Muscle layer of duodenum (tissue), 2 donors: ENCODE data around the gene M1AP.
"Not testable (repeated sequence)": the region's sequence is repeated elsewhere in the genome, so short reads cannot be mapped to it uniquely, and the experiment has no call there.

ENCODE experiments used
- H3K27ac ChIP-seq: one replicate; pipeline ENCODE4 v1.7.0; 2013; ENCODE audit warnings: mild to moderate bottlenecking, low read length
- H3K27me3 ChIP-seq: one replicate; pipeline ENCODE4 v1.7.0; 2013; ENCODE audit warnings: low read depth, mild to moderate bottlenecking, control low read depth, low read length
- H3K36me3 ChIP-seq, 2 donors: one replicate each; pipeline ENCODE4 v1.7.0; 2013; ENCODE audit warnings: low read length in 2 of 2, control low read depth in 1 of 2, mild to moderate bottlenecking in 1 of 2; ENCODE audit not compliant: insufficient read depth in 2 of 2, control insufficient read depth in 1 of 2
- H3K4me1 ChIP-seq, 2 donors: one replicate each; pipeline ENCODE4 v1.7.0; 2013; ENCODE audit warnings: low read length in 2 of 2, mild to moderate bottlenecking in 2 of 2, control low read depth in 1 of 2, moderate library complexity in 1 of 2; ENCODE audit not compliant: insufficient read depth in 2 of 2, control insufficient read depth in 1 of 2
- H3K4me3 ChIP-seq, 2 donors: one replicate each; pipeline ENCODE4 v1.7.0; 2013; ENCODE audit warnings: low read length in 2 of 2, low read depth in 1 of 2, mild to moderate bottlenecking in 1 of 2
- H3K9me3 ChIP-seq, 2 donors: one replicate each; pipeline ENCODE4 v1.7.0; 2013; ENCODE audit warnings: low read length in 2 of 2, control low read depth in 1 of 2, mild to moderate bottlenecking in 1 of 2; ENCODE audit not compliant: control insufficient read depth in 1 of 2
- donor health status: healthy.

The M1AP gene

GRCh38 chr2:74653589-74653984, 5.5 kb upstream of the M1AP start:
- H3K27me3 ChIP-seq, result peaks cover 11% of the 10 kb centered on the region
- H3K36me3 ChIP-seq, result peaks cover 0 to 2% of the 10 kb centered on the region in 2 donors
- no peak overlapping the region for H3K27ac ChIP-seq

GRCh38 chr2:74646834-74647482, 1.2 kb downstream of the M1AP start:
- Histone ChIP-seq H3K27ac (no peak overlapping the region), H3K4me3 (no peak overlapping the region), H3K4me1 (no peaks in the 10 kb centered on the region), H3K9me3 (no peaks in the 10 kb centered on the region), H3K36me3 (no peaks in the 10 kb centered on the region), H3K27me3 (peaks cover 8% of the 10 kb centered on the region)

More at GRCh38 chr2:74653589-74653984, 5.5 kb upstream of the M1AP start:
- Histone ChIP-seq H3K4me3 (peak overlapping the region; percentile 74 to 82), H3K9me3 (no peaks in the 10 kb centered on the region), H3K4me1 (peaks cover 0 to 13% of the 10 kb centered on the region in 2 donors)

GRCh38 chr2:74646201-74646600, 1.9 kb downstream of the M1AP start:
- H3K36me3 ChIP-seq, result no peaks in the 10 kb centered on the region
- no peak overlapping the region for H3K27ac ChIP-seq
- H3K4me1 ChIP-seq, result no peaks in the 10 kb centered on the region
- peaks cover 8% of the 10 kb centered on the region for H3K27me3 ChIP-seq
- no peak overlapping the region for H3K4me3 ChIP-seq
- H3K9me3 ChIP-seq, result no peaks in the 10 kb centered on the region

GRCh38 chr2:74645344-74645743, 2.8 kb downstream of the M1AP start:
- no peaks in the 10 kb centered on the region for H3K36me3 ChIP-seq
- H3K4me1 ChIP-seq, result no peaks in the 10 kb centered on the region
- H3K4me3 ChIP-seq, result no peak overlapping the region
- no peak overlapping the region for H3K27ac ChIP-seq
- no peaks in the 10 kb centered on the region for H3K9me3 ChIP-seq
- peaks cover 8% of the 10 kb centered on the region for H3K27me3 ChIP-seq

- no peak overlapping the region for H3K27ac ChIP-seq
- H3K4me3 ChIP-seq, result no peak overlapping the region
- no peaks in the 10 kb centered on the region for H3K27me3 ChIP-seq
- H3K4me1 ChIP-seq, result no peaks in the 10 kb centered on the region
- H3K36me3 ChIP-seq, result no peaks in the 10 kb centered on the region
- H3K9me3 ChIP-seq, result no peaks in the 10 kb centered on the region
Measured at GRCh38 chr2:74639550-74639949, 8.6 kb downstream of the M1AP start.

- Histone ChIP-seq H3K27me3 (no peaks in the 10 kb centered on the region), H3K27ac (no peak overlapping the region), H3K36me3 (no peaks in the 10 kb centered on the region), H3K9me3 (no peaks in the 10 kb centered on the region), H3K4me1 (no peaks in the 10 kb centered on the region), H3K4me3 (no peak overlapping the region)
Measured at GRCh38 chr2:74632939-74633312, 15.2 kb downstream of the M1AP start.

- Histone ChIP-seq H3K4me3 (no peak overlapping the region), H3K4me1 (no peaks in the 10 kb centered on the region), H3K9me3 (no peaks in the 10 kb centered on the region), H3K27ac (no peak overlapping the region), H3K27me3 (no peaks in the 10 kb centered on the region), H3K36me3 (no peaks in the 10 kb centered on the region)
Measured at GRCh38 chr2:74632209-74632938, 15.8 kb downstream of the M1AP start.

GRCh38 chr2:74630454-74630853, 17.7 kb downstream of the M1AP start:
- H3K4me1 ChIP-seq, H3K4me3 ChIP-seq, H3K9me3 ChIP-seq, H3K27me3 ChIP-seq, H3K36me3 ChIP-seq, H3K27ac ChIP-seq: not testable (repeated sequence)

GRCh38 chr2:74628538-74629105, 19.5 kb downstream of the M1AP start:
- no peaks in the 10 kb centered on the region for H3K9me3 ChIP-seq
- no peak overlapping the region for H3K4me3 ChIP-seq
- H3K27me3 ChIP-seq, result no peaks in the 10 kb centered on the region
- H3K36me3 ChIP-seq, result no peaks in the 10 kb centered on the region
- H3K27ac ChIP-seq, result no peak overlapping the region
- no peaks in the 10 kb centered on the region for H3K4me1 ChIP-seq

GRCh38 chr2:74625658-74626425, 22.3 kb downstream of the M1AP start:
- no peaks in the 10 kb centered on the region for H3K27me3 ChIP-seq
- H3K4me3 ChIP-seq, result no peak overlapping the region
- H3K27ac ChIP-seq, result no peak overlapping the region
- no peaks in the 10 kb centered on the region for H3K36me3 ChIP-seq
- H3K9me3 ChIP-seq, result no peaks in the 10 kb centered on the region
- H3K4me1 ChIP-seq, result no peaks in the 10 kb centered on the region

GRCh38 chr2:74620671-74621070, 27.5 kb downstream of the M1AP start:
- H3K36me3 ChIP-seq, result no peaks in the 10 kb centered on the region
- no peaks in the 10 kb centered on the region for H3K4me1 ChIP-seq
- H3K4me3 ChIP-seq, result no peak overlapping the region

More at GRCh38 chr2:74620671-74621070, 27.5 kb downstream of the M1AP start:
- Histone ChIP-seq H3K27me3 (no peaks in the 10 kb centered on the region), H3K27ac (no peak overlapping the region), H3K9me3 (no peaks in the 10 kb centered on the region)
